HUES6 (cell line): ENCODE measurements around the gene PHOSPHO2.

Experiments
- H3K27ac ChIP-seq: 2 replicates; pipeline ENCODE4 v1.7.0; 2013; ENCODE audit warnings: low read depth, mild to moderate bottlenecking, low read length, inconsistent platforms
- H3K27me3 ChIP-seq: 2 replicates; pipeline ENCODE4 v1.6.1; 2013; ENCODE audit warnings: low read length; ENCODE audit not compliant: control insufficient read depth, insufficient read depth
- H3K36me3 ChIP-seq: 2 replicates; pipeline ENCODE4 v1.6.1; 2013; ENCODE audit warnings: low read length; ENCODE audit not compliant: control insufficient read depth, insufficient read depth
- H3K4me1 ChIP-seq: 2 replicates; pipeline ENCODE4 v1.6.1; 2013; ENCODE audit warnings: low read length; ENCODE audit not compliant: control insufficient read depth, insufficient read depth
- H3K4me3 ChIP-seq: 2 replicates; pipeline ENCODE4 v1.5.1; 2013; ENCODE audit warnings: low read depth, low read length
- H3K9ac ChIP-seq: one replicate; pipeline ENCODE4 v1.6.1; 2013; ENCODE audit warnings: mild to moderate bottlenecking, low read length
- H3K9me3 ChIP-seq: 2 replicates; pipeline ENCODE4 v1.6.1; 2013; ENCODE audit warnings: low read depth, low read length; ENCODE audit not compliant: control insufficient read depth, insufficient read depth

Gene PHOSPHO2, protein sequence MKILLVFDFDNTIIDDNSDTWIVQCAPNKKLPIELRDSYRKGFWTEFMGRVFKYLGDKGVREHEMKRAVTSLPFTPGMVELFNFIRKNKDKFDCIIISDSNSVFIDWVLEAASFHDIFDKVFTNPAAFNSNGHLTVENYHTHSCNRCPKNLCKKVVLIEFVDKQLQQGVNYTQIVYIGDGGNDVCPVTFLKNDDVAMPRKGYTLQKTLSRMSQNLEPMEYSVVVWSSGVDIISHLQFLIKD

GRCh38 chr2:169694113-169694893, at the start of gene PHOSPHO2, which contains the start of gene CFAP210:
TSS of gene PHOSPHO2 (plus strand) at chr2:169694469. CDS start at chr2:169700972, 6,503 bp downstream.
TSS of gene CFAP210 (minus strand) at chr2:169694405. CDS start at chr2:169694327, 78 bp downstream.
- Histone ChIP-seq H3K27ac (peak within 1 kb of the TSS; percentile 76), H3K4me3 (peak within 1 kb of the TSS; percentile 73), H3K9ac (peak within 1 kb of the TSS; percentile 74), H3K27me3 (no peaks in the 10 kb centered on the region; the same call in 1 of the 2 replicates), H3K36me3 (peaks cover 7% of the 10 kb centered on the region), H3K4me1 (no peaks in the 10 kb centered on the region; the same call in 1 of the 2 replicates), H3K9me3 (no peaks in the 10 kb centered on the region)

GRCh38 chr2:169647496-169647895, 46.8 kb upstream of the PHOSPHO2 start:
- Histone ChIP-seq H3K27ac (no peak overlapping the region), H3K36me3 (no peaks in the 10 kb centered on the region), H3K4me1 (no peaks in the 10 kb centered on the region), H3K9me3 (no peaks in the 10 kb centered on the region), H3K4me3 (no peak overlapping the region), H3K9ac (no peak overlapping the region), H3K27me3 (no peaks in the 10 kb centered on the region)

DNA sequence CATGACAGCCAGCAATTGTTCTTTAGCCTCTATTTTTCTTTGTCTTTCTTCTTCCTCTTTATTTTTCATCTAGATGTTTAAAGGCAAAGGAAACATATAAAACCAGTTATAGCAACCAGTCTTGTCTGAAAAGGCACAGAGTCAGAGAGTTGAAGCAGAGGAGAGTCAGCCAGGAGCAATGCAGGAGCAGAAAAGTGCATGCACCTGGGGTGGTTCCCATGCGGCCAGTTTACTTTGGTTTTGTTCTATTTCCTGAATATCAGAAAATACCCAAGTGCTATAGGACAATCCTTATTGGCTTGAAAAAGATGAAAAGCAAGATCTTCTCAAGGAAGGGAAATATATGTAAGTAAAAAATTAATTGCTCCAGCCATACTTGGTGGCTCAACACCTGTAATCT, 45.0 kb upstream of the PHOSPHO2 start:
- Histone ChIP-seq H3K36me3 (no peaks in the 10 kb centered on the region), H3K9me3 (no peaks in the 10 kb centered on the region)

DNA sequence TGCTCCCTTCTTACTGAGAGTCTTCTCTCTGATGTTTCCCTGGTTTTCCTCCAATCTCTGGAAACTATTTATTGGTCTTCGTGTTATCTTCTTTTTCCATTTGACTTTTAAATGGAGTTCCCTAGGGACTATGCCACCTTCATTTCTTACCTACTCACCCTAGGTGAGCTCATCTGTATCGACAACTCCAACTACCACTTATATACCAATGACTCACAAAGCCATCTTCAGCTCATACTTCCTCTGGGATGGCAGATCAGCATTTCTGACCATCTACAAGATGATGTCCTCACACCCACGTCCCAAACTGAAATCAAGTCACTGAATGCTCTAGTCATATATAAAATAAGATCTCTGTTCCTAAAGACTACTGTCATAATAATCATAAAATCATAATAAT, 40.6 kb upstream of the PHOSPHO2 start:
- Histone ChIP-seq H3K27me3 (no peaks in the 10 kb centered on the region), H3K9ac (no peak overlapping the region), H3K9me3 (no peaks in the 10 kb centered on the region), H3K4me1 (no peaks in the 10 kb centered on the region), H3K27ac (no peak overlapping the region), H3K4me3 (no peak overlapping the region), H3K36me3 (no peaks in the 10 kb centered on the region)

More for the DNA sequence above, 45.0 kb upstream of the PHOSPHO2 start:
- Histone ChIP-seq H3K4me1 (no peaks in the 10 kb centered on the region), H3K27ac (no peak overlapping the region), H3K9ac (no peak overlapping the region), H3K4me3 (no peak overlapping the region), H3K27me3 (no peaks in the 10 kb centered on the region)

DNA sequence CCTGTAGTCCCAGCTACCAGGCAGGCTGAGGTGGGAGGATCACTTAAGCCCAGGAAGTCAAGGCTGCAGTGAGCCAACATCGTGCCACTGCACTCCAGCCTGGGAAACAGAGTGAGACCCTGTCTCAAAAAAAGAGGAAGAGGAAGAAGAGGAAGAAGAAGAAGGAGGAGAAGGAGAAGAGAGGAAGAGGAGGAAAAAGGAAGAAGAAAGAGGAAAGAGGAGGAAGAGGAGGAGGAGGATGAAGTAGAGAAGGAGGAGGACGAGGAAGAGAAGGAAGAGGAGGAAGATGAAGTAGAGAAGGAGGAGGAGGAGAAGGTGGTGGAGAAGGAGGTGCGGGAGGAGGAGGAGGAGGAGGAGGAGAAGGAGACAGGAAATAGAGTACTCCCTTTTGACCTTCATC, 38.1 kb upstream of the PHOSPHO2 start:
- H3K27ac ChIP-seq = no peak overlapping the region
- H3K9ac ChIP-seq = no peak overlapping the region
- no peaks in the 10 kb centered on the region for H3K9me3 ChIP-seq
- no peaks in the 10 kb centered on the region for H3K4me1 ChIP-seq
- H3K4me3 ChIP-seq = no peak overlapping the region
- no peaks in the 10 kb centered on the region for H3K27me3 ChIP-seq
- no peaks in the 10 kb centered on the region for H3K36me3 ChIP-seq

- Histone ChIP-seq H3K4me1 (no peaks in the 10 kb centered on the region), H3K27ac (no peak overlapping the region), H3K36me3 (no peaks in the 10 kb centered on the region)
Measured at GRCh38 chr2:169658877-169659276, 35.4 kb upstream of the PHOSPHO2 start.

GRCh38 chr2:169659320-169659719, 34.9 kb upstream of the PHOSPHO2 start:
- no peak overlapping the region for H3K27ac ChIP-seq

More at GRCh38 chr2:169658877-169659276, 35.4 kb upstream of the PHOSPHO2 start:
- Histone ChIP-seq H3K9me3 (no peaks in the 10 kb centered on the region), H3K4me3 (no peak overlapping the region), H3K27me3 (no peaks in the 10 kb centered on the region), H3K9ac (no peak overlapping the region)

DNA sequence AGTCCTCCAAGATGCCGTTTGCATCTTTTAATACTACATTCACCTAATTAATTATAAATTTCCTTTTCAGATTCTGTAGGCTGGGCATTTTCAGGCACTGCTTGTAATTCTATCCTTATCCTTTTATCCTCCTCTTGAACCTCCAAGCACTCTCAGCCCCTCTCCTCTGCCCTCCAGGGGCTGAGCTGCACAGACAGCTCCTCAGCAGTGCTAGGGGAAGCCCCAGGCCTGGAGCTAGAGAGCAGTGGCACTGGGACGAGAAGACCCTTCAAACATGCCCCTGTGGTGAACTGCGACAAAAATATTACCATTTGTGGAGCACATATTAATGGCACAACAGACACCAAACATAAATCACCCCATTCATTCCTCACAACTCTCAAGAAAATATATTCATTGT, 33.0 kb upstream of the PHOSPHO2 start:
- Histone ChIP-seq H3K4me1 (no peaks in the 10 kb centered on the region), H3K4me3 (no peak overlapping the region), H3K9me3 (no peaks in the 10 kb centered on the region), H3K27me3 (no peaks in the 10 kb centered on the region), H3K9ac (no peak overlapping the region), H3K27ac (no peak overlapping the region), H3K36me3 (no peaks in the 10 kb centered on the region)

More at GRCh38 chr2:169659320-169659719, 34.9 kb upstream of the PHOSPHO2 start:
- no peaks in the 10 kb centered on the region for H3K4me1 ChIP-seq
- no peak overlapping the region for H3K9ac ChIP-seq
- no peaks in the 10 kb centered on the region for H3K27me3 ChIP-seq
- no peaks in the 10 kb centered on the region for H3K9me3 ChIP-seq
- H3K4me3 ChIP-seq = no peak overlapping the region
- no peaks in the 10 kb centered on the region for H3K36me3 ChIP-seq

DNA sequence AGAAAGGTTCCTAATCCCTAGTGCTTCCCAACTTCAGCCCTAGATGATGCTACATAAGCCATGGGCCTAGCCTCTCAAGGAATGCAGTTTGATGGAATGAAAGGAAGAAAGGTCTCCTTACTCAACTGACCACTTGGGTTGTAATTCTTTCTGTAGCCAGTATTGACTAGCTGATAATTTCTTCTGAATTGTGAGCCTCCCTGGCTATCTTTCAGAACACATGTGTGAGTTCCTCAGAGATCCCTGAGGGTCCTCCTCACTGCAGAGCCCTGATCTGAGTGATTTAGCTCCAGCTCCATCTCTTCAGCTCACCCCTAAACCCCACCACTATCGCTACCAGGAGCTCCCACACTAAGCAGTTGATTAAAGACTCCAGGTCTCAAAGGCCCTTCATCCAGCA, 31.5 kb upstream of the PHOSPHO2 start:
- H3K4me1 ChIP-seq = no peaks in the 10 kb centered on the region
- no peak overlapping the region for H3K27ac ChIP-seq
- H3K9ac ChIP-seq = no peak overlapping the region
- H3K27me3 ChIP-seq = no peaks in the 10 kb centered on the region
- H3K4me3 ChIP-seq = no peak overlapping the region
- no peaks in the 10 kb centered on the region for H3K9me3 ChIP-seq
- H3K36me3 ChIP-seq = no peaks in the 10 kb centered on the region

DNA sequence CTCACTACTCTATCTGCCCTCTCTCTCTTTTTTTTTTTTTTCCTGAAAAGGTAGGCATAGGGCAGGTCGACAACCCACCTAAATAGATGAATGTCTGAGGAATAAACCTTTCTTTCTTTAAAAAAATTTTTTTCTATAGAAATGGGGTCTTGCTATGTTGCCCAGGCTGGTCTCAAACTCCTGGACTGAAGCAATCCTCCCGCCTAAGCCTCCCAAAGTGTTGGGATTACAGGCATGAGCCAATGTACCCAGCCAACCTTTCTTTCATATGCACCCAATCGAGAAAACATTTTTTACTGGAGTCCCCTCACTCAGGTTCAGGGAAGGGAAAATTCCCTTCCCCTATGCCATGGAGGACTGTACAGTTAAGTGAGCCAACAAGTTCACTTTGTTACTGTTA, 31.0 kb upstream of the PHOSPHO2 start:
- no peaks in the 10 kb centered on the region for H3K27me3 ChIP-seq
- no peaks in the 10 kb centered on the region for H3K36me3 ChIP-seq
- no peaks in the 10 kb centered on the region for H3K4me1 ChIP-seq
- H3K27ac ChIP-seq = no peak overlapping the region
- no peaks in the 10 kb centered on the region for H3K9me3 ChIP-seq
- no peak overlapping the region for H3K4me3 ChIP-seq
- no peak overlapping the region for H3K9ac ChIP-seq

DNA sequence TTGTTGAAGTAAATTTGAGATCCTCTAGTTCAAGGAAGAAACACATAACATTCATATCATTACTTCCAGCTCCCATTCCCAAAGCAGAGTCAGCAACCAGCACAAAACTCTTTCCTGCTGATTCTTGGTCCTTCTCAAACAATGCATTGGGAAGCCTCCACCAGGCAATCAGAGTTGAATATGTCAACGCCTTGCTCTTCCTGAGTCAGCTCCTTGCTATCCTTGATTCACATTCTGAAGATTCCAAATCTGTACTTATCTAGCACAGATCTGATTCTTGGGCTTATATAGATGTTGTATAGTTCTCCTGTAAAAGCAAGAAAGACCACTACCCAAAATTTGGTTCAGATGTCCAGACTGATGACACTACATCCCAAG, 29.7 kb upstream of the PHOSPHO2 start:
- H3K9ac ChIP-seq = no peak overlapping the region
- H3K4me3 ChIP-seq = no peak overlapping the region
- no peaks in the 10 kb centered on the region for H3K4me1 ChIP-seq
- no peaks in the 10 kb centered on the region for H3K27me3 ChIP-seq
- H3K36me3 ChIP-seq = no peaks in the 10 kb centered on the region
- no peak overlapping the region for H3K27ac ChIP-seq
- H3K9me3 ChIP-seq = no peaks in the 10 kb centered on the region
